Astrocyte (in vitro differentiated cells and primary cell): ENCODE data around the gene CARD11. TPM values are rescaled to one million over a fixed set of nuclear protein-coding genes. Genes with fewer than 3 reads are reported as not detected.

Experiments
- DNase-seq: peaks from one replicate; pipeline ENCODE4 v3.0.0-alpha.2; 2010; ENCODE audit warnings: low read depth
- FAIRE-seq: peaks from 2 replicates; lab custom pipeline; 2011; peaks lifted over from hg19 to GRCh38; lab: Jason Lieb, UNC
- H2AFZ ChIP-seq: 2 replicates; pipeline ENCODE4 v1.6.0; 2012; ENCODE audit warnings: low read depth, low read length, inconsistent platforms
- H3K27ac ChIP-seq: 2 replicates; pipeline ENCODE4 v1.5.1; 2011; ENCODE audit warnings: low read depth, low read length, inconsistent platforms
- H3K27me3 ChIP-seq: 2 replicates; pipeline ENCODE4 v1.6.0; 2011; ENCODE audit warnings: low read length, inconsistent platforms; ENCODE audit not compliant: insufficient read depth
- H3K36me3 ChIP-seq: 2 replicates; pipeline ENCODE4 v1.5.1; 2011; ENCODE audit warnings: low read length, inconsistent platforms; ENCODE audit not compliant: insufficient read depth
- H3K4me1 ChIP-seq: 2 replicates; pipeline ENCODE4 v1.5.1; 2011; ENCODE audit warnings: low read length, inconsistent platforms; ENCODE audit not compliant: insufficient read depth
- H3K4me2 ChIP-seq: 2 replicates; pipeline ENCODE4 v1.6.0; 2012; ENCODE audit warnings: low read length, inconsistent platforms
- H3K4me3 ChIP-seq: 2 replicates; pipeline ENCODE4 v1.5.1; 2011; ENCODE audit warnings: low read depth, mild to moderate bottlenecking, low read length, inconsistent platforms; ENCODE audit not compliant: insufficient read depth
- H3K79me2 ChIP-seq: 2 replicates; pipeline ENCODE4 v1.6.0; 2012; ENCODE audit warnings: mild to moderate bottlenecking, low read length, inconsistent platforms; ENCODE audit not compliant: insufficient read depth
- H3K9ac ChIP-seq: 2 replicates; pipeline ENCODE4 v1.6.0; 2012; ENCODE audit warnings: mild to moderate bottlenecking, low read length, inconsistent platforms
- H3K9me3 ChIP-seq: 2 replicates; pipeline ENCODE4 v1.5.1; 2012; ENCODE audit warnings: low read depth, mild to moderate bottlenecking, low read length, inconsistent platforms; ENCODE audit not compliant: insufficient read depth
- H4K20me1 ChIP-seq: 2 replicates; pipeline ENCODE4 v1.6.0; 2012; ENCODE audit warnings: low read length, inconsistent platforms; ENCODE audit not compliant: insufficient read depth
- H3K27ac Mint-ChIP-seq: one replicate; pipeline ENCODE4 v1.8.0; 2021; ENCODE audit warnings: mild to moderate bottlenecking, mixed read lengths; ENCODE audit not compliant: unreplicated experiment
- H3K27me3 Mint-ChIP-seq: one replicate; pipeline ENCODE4 v1.8.0; 2021; ENCODE audit warnings: low read depth, mixed read lengths; ENCODE audit not compliant: unreplicated experiment
- H3K36me3 Mint-ChIP-seq: one replicate; pipeline ENCODE4 v1.8.0; 2021; ENCODE audit warnings: low read depth, mixed read lengths; ENCODE audit not compliant: unreplicated experiment
- H3K4me1 Mint-ChIP-seq: one replicate; pipeline ENCODE4 v1.8.0; 2021; ENCODE audit warnings: low read depth, mixed read lengths; ENCODE audit not compliant: unreplicated experiment
- H3K4me3 Mint-ChIP-seq: one replicate; pipeline ENCODE4 v1.8.0; 2021; ENCODE audit warnings: mild to moderate bottlenecking, moderate library complexity, mixed read lengths; ENCODE audit not compliant: unreplicated experiment
- H3K9me3 Mint-ChIP-seq: one replicate; pipeline ENCODE4 v1.8.0; 2021; ENCODE audit warnings: mild to moderate bottlenecking, mixed read lengths; ENCODE audit not compliant: unreplicated experiment
- EZH2 ChIP-seq: IDR thresholded peaks from 2 replicates; pipeline ENCODE4 v1.6.1; 2012; ENCODE audit warnings: mild to moderate bottlenecking, low read length, inconsistent platforms; ENCODE audit not compliant: insufficient read depth
- total RNA-seq: library from RNA; stranded (reverse); gene quantifications from 2 replicates; pipeline ENCODE4 v1.2.1, GENCODE V29; 2021
- TF ChIP-seq, protein P1 (sequence below): IDR thresholded peaks from 2 replicates; pipeline ENCODE4 v1.5.1; 2011; ENCODE audit warnings: low read depth, mild to moderate bottlenecking, inconsistent platforms, low read length, moderate library complexity; ENCODE audit not compliant: insufficient read depth

CARD11 gene
- total RNA-seq, 1 donor from 2014 or later: 9.5 TPM

DNA sequence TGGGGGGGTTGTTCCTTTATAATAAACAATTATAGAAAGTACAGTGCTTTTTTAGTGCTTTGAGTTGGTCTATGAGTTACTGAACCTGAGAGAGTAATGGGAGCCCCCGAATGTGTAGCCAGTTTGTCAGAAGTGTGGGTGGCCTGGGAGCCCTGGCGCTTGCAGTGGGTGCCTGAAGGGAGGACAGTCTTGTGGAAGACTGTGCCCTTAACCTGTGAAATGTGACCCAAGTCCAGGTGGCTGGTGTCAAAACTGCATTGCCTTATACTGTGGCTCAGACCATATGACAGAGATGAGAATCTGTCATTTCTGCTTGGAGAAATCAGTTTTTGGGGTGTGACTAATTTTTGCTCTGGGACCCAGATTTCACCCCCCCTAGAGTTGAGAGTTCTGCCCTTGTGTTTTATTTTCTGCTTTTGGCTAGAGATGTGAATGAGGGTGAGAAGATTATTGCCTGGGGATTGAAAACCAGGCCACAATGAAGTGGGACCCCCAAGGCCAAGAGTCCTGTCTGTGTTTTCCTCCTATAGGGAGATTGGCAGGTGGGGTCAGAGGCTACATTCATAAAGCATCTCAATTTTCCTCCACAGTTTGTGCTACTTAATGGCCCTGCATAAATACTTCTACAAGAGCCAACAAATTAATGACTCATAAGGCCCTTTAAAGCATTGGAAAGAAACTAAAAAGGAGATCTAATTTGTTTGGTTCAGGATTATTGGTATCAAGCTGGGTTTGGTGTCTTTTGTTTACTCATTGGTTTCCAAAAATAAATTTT, 24.1 kb upstream of the CARD11 start:
- Mint-ChIP-seq H3K9me3 (peaks cover 1% of the 10 kb centered on the region), H3K27me3 (peaks cover 25% of the 10 kb centered on the region), H3K36me3 (peaks cover 3% of the 10 kb centered on the region), H3K4me3 (no peak overlapping the region), H3K4me1 (no peaks in the 10 kb centered on the region), H3K27ac (no peak overlapping the region)
- Histone ChIP-seq H2AFZ (no peak overlapping the region), H3K9me3 (no peaks in the 10 kb centered on the region), H3K4me3 (no peak overlapping the region), H3K9ac (no peak overlapping the region), H4K20me1 (no peaks in the 10 kb centered on the region), H3K27me3 (peaks cover 2% of the 10 kb centered on the region), H3K27ac (no peak overlapping the region), H3K79me2 (no peaks in the 10 kb centered on the region), H3K4me2 (no peak overlapping the region), H3K4me1 (no peaks in the 10 kb centered on the region), H3K36me3 (no peaks in the 10 kb centered on the region)
- DNase-seq (no peak), FAIRE-seq (no peak)
- no peak for TF ChIP-seq EZH2
- TF ChIP-seq, protein P1, sequence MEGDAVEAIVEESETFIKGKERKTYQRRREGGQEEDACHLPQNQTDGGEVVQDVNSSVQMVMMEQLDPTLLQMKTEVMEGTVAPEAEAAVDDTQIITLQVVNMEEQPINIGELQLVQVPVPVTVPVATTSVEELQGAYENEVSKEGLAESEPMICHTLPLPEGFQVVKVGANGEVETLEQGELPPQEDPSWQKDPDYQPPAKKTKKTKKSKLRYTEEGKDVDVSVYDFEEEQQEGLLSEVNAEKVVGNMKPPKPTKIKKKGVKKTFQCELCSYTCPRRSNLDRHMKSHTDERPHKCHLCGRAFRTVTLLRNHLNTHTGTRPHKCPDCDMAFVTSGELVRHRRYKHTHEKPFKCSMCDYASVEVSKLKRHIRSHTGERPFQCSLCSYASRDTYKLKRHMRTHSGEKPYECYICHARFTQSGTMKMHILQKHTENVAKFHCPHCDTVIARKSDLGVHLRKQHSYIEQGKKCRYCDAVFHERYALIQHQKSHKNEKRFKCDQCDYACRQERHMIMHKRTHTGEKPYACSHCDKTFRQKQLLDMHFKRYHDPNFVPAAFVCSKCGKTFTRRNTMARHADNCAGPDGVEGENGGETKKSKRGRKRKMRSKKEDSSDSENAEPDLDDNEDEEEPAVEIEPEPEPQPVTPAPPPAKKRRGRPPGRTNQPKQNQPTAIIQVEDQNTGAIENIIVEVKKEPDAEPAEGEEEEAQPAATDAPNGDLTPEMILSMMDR: no peak

DNA sequence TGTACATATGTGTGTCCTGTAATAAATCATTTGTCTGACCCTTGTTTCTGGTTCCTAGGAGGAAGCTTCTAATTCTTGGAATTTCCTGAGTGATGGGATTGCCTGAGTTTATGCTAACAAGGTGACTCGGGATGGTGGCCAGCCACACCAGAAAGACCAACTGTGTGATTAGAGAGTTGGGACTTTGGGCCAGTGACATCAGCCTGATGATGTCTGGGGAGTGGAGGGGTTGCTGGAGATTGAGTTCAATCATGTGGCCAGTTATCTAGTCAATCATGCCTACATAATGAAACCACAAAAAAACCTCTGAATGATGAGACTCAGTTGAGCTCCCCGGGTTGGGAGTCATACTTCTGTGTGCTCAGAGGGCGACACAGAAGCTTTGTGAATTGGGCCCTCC, 23.5 kb upstream of the CARD11 start:
- H3K4me1 ChIP-seq: no peaks in the 10 kb centered on the region
- no peak overlapping the region for H3K4me2 ChIP-seq
- Mint-ChIP-seq H3K27ac (no peak overlapping the region), H3K4me3 (no peak overlapping the region), H3K27me3 (peaks cover 22% of the 10 kb centered on the region), H3K9me3 (peaks cover 1% of the 10 kb centered on the region), H3K4me1 (no peaks in the 10 kb centered on the region), H3K36me3 (peaks cover 3% of the 10 kb centered on the region)
- TF ChIP-seq, protein P1: no peak
- no peak for TF ChIP-seq EZH2
- peaks cover 2% of the 10 kb centered on the region for H3K27me3 ChIP-seq
- H3K27ac ChIP-seq: no peak overlapping the region
- no peaks in the 10 kb centered on the region for H3K36me3 ChIP-seq
- no peaks in the 10 kb centered on the region for H3K9me3 ChIP-seq
- no peaks in the 10 kb centered on the region for H4K20me1 ChIP-seq
- no peak overlapping the region for H2AFZ ChIP-seq
- H3K79me2 ChIP-seq: no peaks in the 10 kb centered on the region
- DNase-seq (peak; percentile 24), FAIRE-seq (no peak)
- no peak overlapping the region for H3K4me3 ChIP-seq
- H3K9ac ChIP-seq: no peak overlapping the region

DNA sequence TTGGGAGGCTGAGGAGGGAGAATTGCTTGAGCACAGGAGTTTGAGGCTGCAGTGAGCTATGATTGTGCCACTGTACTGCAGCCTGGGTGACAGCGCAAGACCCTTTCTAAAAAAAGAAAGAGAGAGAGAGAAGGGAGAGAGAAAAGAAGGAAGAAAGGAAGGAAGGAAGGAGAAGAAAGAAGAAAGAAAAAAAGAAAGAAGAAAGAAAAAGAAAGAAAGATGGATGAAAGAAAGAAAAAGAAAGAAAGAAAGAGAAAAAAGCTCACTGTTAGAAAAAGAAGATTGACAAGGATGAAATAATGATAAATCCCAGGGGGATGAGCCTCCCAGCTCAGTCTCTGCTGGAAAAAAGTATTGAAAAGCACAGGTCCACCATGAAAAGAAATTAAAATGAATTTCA, 22.8 kb upstream of the CARD11 start:
- FAIRE-seq (no peak), DNase-seq (no peak)
- Histone ChIP-seq H3K9me3 (no peaks in the 10 kb centered on the region), H3K79me2 (no peaks in the 10 kb centered on the region), H3K4me3 (no peak overlapping the region), H3K4me1 (no peaks in the 10 kb centered on the region), H4K20me1 (no peaks in the 10 kb centered on the region), H3K27me3 (peaks cover 2% of the 10 kb centered on the region), H3K27ac (no peak overlapping the region), H3K36me3 (no peaks in the 10 kb centered on the region), H3K9ac (no peak overlapping the region), H2AFZ (no peak overlapping the region), H3K4me2 (no peak overlapping the region)
- H3K27me3 Mint-ChIP-seq: peaks cover 22% of the 10 kb centered on the region
- H3K9me3 Mint-ChIP-seq: peaks cover 1% of the 10 kb centered on the region
- H3K4me1 Mint-ChIP-seq: no peaks in the 10 kb centered on the region
- H3K36me3 Mint-ChIP-seq: peaks cover 3% of the 10 kb centered on the region
- TF ChIP-seq EZH2: no peak
- TF ChIP-seq, protein P1: no peak
- peak overlapping the region; percentile 38 for H3K27ac Mint-ChIP-seq
- no peak overlapping the region for H3K4me3 Mint-ChIP-seq
